GM18502 (cell line): ENCODE measurements around the gene AKAP8L.

Experiments
- ATAC-seq: cut with Tn5 transposase; IDR thresholded peaks from one replicate; pipeline ENCODE4 v1.9.1; 2021; ENCODE audit warnings: mild to moderate bottlenecking; ENCODE audit not compliant: unreplicated experiment, poor library complexity

The AKAP8L gene

GRCh38 chr19:15418579-15419412 lies at the start of gene AKAP8L:
Gene AKAP8L, minus strand, starts transcription at chr19:15418988. Its CDS starts 65 bp downstream, at chr19:15418923.
- peak; percentile 94 for ATAC-seq

- no peak for ATAC-seq
Measured at GRCh38 chr19:15467734-15468214, 49.0 kb upstream of the AKAP8L start.

GRCh38 chr19:15466851-15467733 lies 48.3 kb upstream of the AKAP8L start:
- ATAC-seq, result peak; percentile 58

GRCh38 chr19:15464394-15465385 lies 45.9 kb upstream of the AKAP8L start, which contains the start of gene RASAL3:
Gene RASAL3, minus strand, starts transcription at chr19:15464544. Its CDS starts 186 bp downstream, at chr19:15464358.
- ATAC-seq, result peak; percentile 48

- ATAC-seq, result peak; percentile 48
Measured at GRCh38 chr19:15463861-15464371, 45.1 kb upstream of the AKAP8L start.

GRCh38 chr19:15461694-15462093 lies 42.9 kb upstream of the AKAP8L start:
- no peak for ATAC-seq

GRCh38 chr19:15457701-15458484 lies 39.1 kb upstream of the AKAP8L start:
- no peak for ATAC-seq

- no peak for ATAC-seq
Measured at GRCh38 chr19:15456871-15457700, 38.3 kb upstream of the AKAP8L start.

GRCh38 chr19:15456441-15456840 lies 37.7 kb upstream of the AKAP8L start:
- ATAC-seq, result no peak

- ATAC-seq, result no peak
Measured at GRCh38 chr19:15455996-15456395, 37.2 kb upstream of the AKAP8L start.

- no peak for ATAC-seq
Measured at GRCh38 chr19:15453906-15454860, 35.4 kb upstream of the AKAP8L start.

GRCh38 chr19:15453091-15453578 lies 34.3 kb upstream of the AKAP8L start:
- ATAC-seq, result no peak

GRCh38 chr19:15452111-15453047 lies 33.6 kb upstream of the AKAP8L start:
- no peak for ATAC-seq

GRCh38 chr19:15450528-15450890 lies 31.7 kb upstream of the AKAP8L start:
- ATAC-seq, result no peak

- ATAC-seq, result peak; percentile 49
Measured at GRCh38 chr19:15449620-15450527, 31.1 kb upstream of the AKAP8L start, which contains the start of gene WIZ. Gene WIZ, minus strand, starts transcription at chr19:15449956. Its CDS starts 1,649 bp downstream, at chr19:15448307.
